H1 (cell line): ENCODE results near the gene GADD45GIP1. TPM values are rescaled to one million over a fixed set of nuclear protein-coding genes. Genes with fewer than 3 reads are reported as not detected.

Experiments used
- ATF2 ChIP-seq: IDR thresholded peaks from 2 replicates; pipeline ENCODE4 v1.6.1; 2012; ENCODE audit warnings: low read length, inconsistent platforms
- ATF3 ChIP-seq: IDR thresholded peaks from 2 replicates; pipeline ENCODE4 v1.6.1; 2011; ENCODE audit warnings: low read depth, mild to moderate bottlenecking, low read length; ENCODE audit not compliant: insufficient read depth
- CEBPB ChIP-seq: IDR thresholded peaks from 2 replicates; pipeline ENCODE4 v1.6.1; 2012; ENCODE audit warnings: low read depth, low read length
- EP300 ChIP-seq, 2 experiments: IDR thresholded peaks; 1 replicate in 1 of 2; 2 replicates in 1 of 2; pipeline ENCODE4 v1.6.1; 2011 to 2012; ENCODE audit warnings: low read depth in 2 of 2, low read length in 2 of 2, mild to moderate bottlenecking in 2 of 2, borderline replicate concordance in 1 of 2, inconsistent platforms in 1 of 2, moderate library complexity in 1 of 2
- HDAC2 ChIP-seq, 2 experiments: fragments of 300-600 bp in 1 of 2; sonication (generic) in 1 of 2; IDR thresholded peaks; 2 replicates each; pipeline ENCODE4 v1.6.1; 2011 to 2012; ENCODE audit warnings: low read depth in 2 of 2, low read length in 2 of 2, mild to moderate bottlenecking in 2 of 2, moderate library complexity in 2 of 2, borderline replicate concordance in 1 of 2, inconsistent platforms in 1 of 2
- JUN ChIP-seq: IDR thresholded peaks from 2 replicates; pipeline ENCODE4 v1.6.1; 2011; ENCODE audit warnings: low read depth, mild to moderate bottlenecking, improper control_type of control experiment, low read length
- MAX ChIP-seq: IDR thresholded peaks from 2 replicates; pipeline ENCODE4 v1.6.1; 2012; ENCODE audit warnings: inconsistent platforms
- RBBP5 ChIP-seq: IDR thresholded peaks from 2 replicates; pipeline ENCODE4 v1.7.1; 2012; ENCODE audit warnings: low read depth, mild to moderate bottlenecking, inconsistent platforms, low read length, moderate library complexity, borderline replicate concordance
- SIN3A ChIP-seq, 2 experiments: IDR thresholded peaks in 1 of 2; conservative IDR thresholded peaks in 1 of 2; 2 replicates each; pipeline ENCODE4 v1.6.1; 2011 to 2012; ENCODE audit warnings: low read length in 2 of 2, improper control_type of control experiment in 1 of 2, low read depth in 1 of 2, mild to moderate bottlenecking in 1 of 2
- SP1 ChIP-seq: IDR thresholded peaks from 2 replicates; pipeline ENCODE4 v1.6.1; 2011; ENCODE audit warnings: low read depth, low read length
- TBP ChIP-seq: IDR thresholded peaks from 2 replicates; pipeline ENCODE4 v1.6.1; 2011; ENCODE audit warnings: low read depth, low read length, improper control_type of control experiment
- USF2 ChIP-seq: IDR thresholded peaks from 2 replicates; pipeline ENCODE4 v1.6.1; 2011; ENCODE audit warnings: low read length, improper control_type of control experiment
- polyA plus RNA-seq, 7 experiments: library from polyadenylated mRNA; depleted of rRNA in 3 of 7; stranded (reverse) in 5 of 7; unstranded in 2 of 7; fragments of >200 nt in 5 of 7; fragments of 200-250 nt in 2 of 7; gene quantifications; 1 replicate in 5 of 7; 2 replicates in 1 of 7; 4 replicates in 1 of 7; pipeline versions ENCODE4 v1.2.1 to v1.2.3, GENCODE V29; 2011 to 2013; ENCODE audit warnings: missing spikeins in 2 of 7, mixed read lengths in 2 of 7
- total RNA-seq: library from RNA; stranded (reverse); fragmentation: NEBNext Ultra II Directional; extraction: Animal tissue kit (Norgen Biotek cat#: 25700); gene quantifications from 2 replicates; pipeline ENCODE4 v1.2.1, GENCODE V29; 2021

Gene GADD45GIP1
- total and polyA plus RNA-seq, 2 of the 8 experiments (the other 6 are each of a cell fraction or from before 2014, with no cell fraction given), result 42.2 to 42.6 TPM

- TF ChIP-seq HDAC2 (IDR thresholded peaks at IDR 0.05; ENCODE audit: borderline replicate concordance in 1 of 2, low read depth in 2 of 2, low read length in 2 of 2), result peak in 1 of 2 experiments; percentile 54; a peak in 1 of 4 replicates
- TF ChIP-seq CEBPB, result no peak
- no peak for TF ChIP-seq JUN
- TF ChIP-seq RBBP5, result peak; percentile 51; the same call in 1 of the 2 replicates
- peak; percentile 85 for TF ChIP-seq USF2
- TF ChIP-seq SP1, result peak; percentile 92
- peak; percentile 45; the same call in 1 of the 2 replicates for TF ChIP-seq TBP
- TF ChIP-seq ATF2, result no peak
- TF ChIP-seq MAX, result peak; percentile 80
- peak; percentile 44 for TF ChIP-seq ATF3
- 0 out of 4 replicates have a peak, but pooled peaks of 1 of the 2 experiments have one; percentile 7 for TF ChIP-seq SIN3A (conservative IDR thresholded peaks at IDR 0.05 in 1 of 2, IDR thresholded peaks at IDR 0.05 in 1 of 2; ENCODE audit: low read depth in 1 of 2, low read length in 2 of 2)
- TF ChIP-seq EP300 (IDR thresholded peaks at IDR 0.05; ENCODE audit: borderline replicate concordance in 1 of 2, low read depth in 2 of 2, low read length in 2 of 2), result peak in 1 of 2 experiments; percentile 17; a peak in 1 of 3 replicates
Measured at GRCh38 chr19:12937093-12937926, 19.7 kb downstream of the GADD45GIP1 start (continued).
